Tibial nerve (tissue), 4 donors: ENCODE results near the gene EML6. TPM values are rescaled to one million over a fixed set of nuclear protein-coding genes. Genes with fewer than 3 reads are reported as not detected.

ENCODE experiments used
- DNase-seq, 2 donors: peaks; one replicate each; pipeline ENCODE4 v3.0.0-alpha.2; 2019; ENCODE audit warnings: low spot score in 2 of 2
- H3K27ac ChIP-seq, 4 donors: fragments of 200-600 bp; sonication (generic) in 3 of 4; one replicate each; pipeline ENCODE4 v1.5.1; 2017 to 2019; ENCODE audit warnings: mild to moderate bottlenecking in 1 of 4
- H3K27me3 ChIP-seq, 2 donors: fragments of 200-600 bp; sonication (generic) in 1 of 2; one replicate each; pipeline versions ENCODE4 v1.5.1 to v1.6.0; 2017 to 2019
- H3K36me3 ChIP-seq, 3 donors: fragments of 200-600 bp; sonication (generic); one replicate each; pipeline ENCODE4 v1.5.1; 2018 to 2019
- H3K4me1 ChIP-seq, 4 donors: fragments of 200-600 bp; sonication (generic) in 3 of 4; one replicate each; pipeline ENCODE4 v1.5.1; 2017 to 2019
- H3K4me3 ChIP-seq, 4 donors: fragments of 200-600 bp; sonication (generic) in 3 of 4; one replicate each; pipeline ENCODE4 v1.5.1; 2017 to 2019; ENCODE audit warnings: mild to moderate bottlenecking in 1 of 4, moderate library complexity in 1 of 4
- H3K9me3 ChIP-seq, 4 donors: fragments of 200-600 bp; sonication (generic) in 3 of 4; one replicate each; pipeline ENCODE4 v1.5.1; 2017 to 2019
- EP300 ChIP-seq, 2 donors: sonication (generic); formaldehyde crosslinking; IDR thresholded peaks; one replicate each; pipeline ENCODE4 v1.6.1; 2017; ENCODE audit warnings: antibody characterized with exemption in 2 of 2, mild to moderate bottlenecking in 1 of 2
- POLR2A ChIP-seq, 2 donors: fragments of 450-650 bp; IDR thresholded peaks; one replicate each; pipeline ENCODE4 v1.6.1; 2017; ENCODE audit warnings: antibody characterized with exemption in 2 of 2, mild to moderate bottlenecking in 2 of 2, moderate library complexity in 2 of 2
- WGBS, 2 donors: methylation state at CpG; one replicate each; pipeline ENCODE4 v1.1.5; 2018; 5-methylcytosine and 5-hydroxymethylcytosine counted together
- total RNA-seq, 4 donors: library from RNA; depleted of rRNA; stranded (reverse); fragments of >200 nt; gene quantifications; one replicate each; pipeline ENCODE4 v1.1.0, GENCODE V29; 2016
- TF ChIP-seq, protein P1 (sequence below), 5 experiments: fragments of 200-600 bp in 3 of 5; fragments of 450-650 bp in 2 of 5; sonication (generic) in 3 of 5; IDR thresholded peaks; one replicate each; pipeline ENCODE4 v1.5.1; 2016 to 2019; ENCODE audit warnings: antibody characterized with exemption in 5 of 5, mild to moderate bottlenecking in 3 of 5, moderate library complexity in 2 of 5

EML6 gene
- total RNA-seq, 4 donors from 2014 or later, result 0.60 to 18.0 (median 0.93) TPM

DNA sequence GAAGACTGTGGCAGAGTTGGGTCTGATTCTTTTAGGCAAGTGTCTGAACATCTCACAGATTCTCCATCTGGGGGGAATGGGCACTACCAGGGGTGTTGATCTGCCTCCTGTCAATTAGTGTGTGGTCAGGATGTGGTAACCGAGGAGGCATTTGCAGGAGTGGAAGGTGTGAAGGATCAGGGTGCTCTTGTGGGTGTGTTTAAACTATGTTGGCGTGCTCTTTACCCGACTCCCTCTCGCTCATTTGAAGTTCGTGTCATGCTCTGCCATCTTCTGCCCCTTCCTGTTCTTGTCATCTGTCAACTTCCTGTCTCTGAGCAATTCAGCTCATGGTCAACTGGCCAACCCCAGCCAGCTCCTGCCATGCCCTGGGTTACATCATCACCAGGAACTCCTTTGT is 218.9 kb downstream of the EML6 start:
- 87% methylated on average over 5 of the region's 5 CpGs for WGBS, 2 donors
- TF ChIP-seq, protein P1, sequence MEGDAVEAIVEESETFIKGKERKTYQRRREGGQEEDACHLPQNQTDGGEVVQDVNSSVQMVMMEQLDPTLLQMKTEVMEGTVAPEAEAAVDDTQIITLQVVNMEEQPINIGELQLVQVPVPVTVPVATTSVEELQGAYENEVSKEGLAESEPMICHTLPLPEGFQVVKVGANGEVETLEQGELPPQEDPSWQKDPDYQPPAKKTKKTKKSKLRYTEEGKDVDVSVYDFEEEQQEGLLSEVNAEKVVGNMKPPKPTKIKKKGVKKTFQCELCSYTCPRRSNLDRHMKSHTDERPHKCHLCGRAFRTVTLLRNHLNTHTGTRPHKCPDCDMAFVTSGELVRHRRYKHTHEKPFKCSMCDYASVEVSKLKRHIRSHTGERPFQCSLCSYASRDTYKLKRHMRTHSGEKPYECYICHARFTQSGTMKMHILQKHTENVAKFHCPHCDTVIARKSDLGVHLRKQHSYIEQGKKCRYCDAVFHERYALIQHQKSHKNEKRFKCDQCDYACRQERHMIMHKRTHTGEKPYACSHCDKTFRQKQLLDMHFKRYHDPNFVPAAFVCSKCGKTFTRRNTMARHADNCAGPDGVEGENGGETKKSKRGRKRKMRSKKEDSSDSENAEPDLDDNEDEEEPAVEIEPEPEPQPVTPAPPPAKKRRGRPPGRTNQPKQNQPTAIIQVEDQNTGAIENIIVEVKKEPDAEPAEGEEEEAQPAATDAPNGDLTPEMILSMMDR (IDR thresholded peaks at IDR 0.05), result no peak
- TF ChIP-seq EP300 (IDR thresholded peaks at IDR 0.05) (no peak), POLR2A (IDR thresholded peaks at IDR 0.05) (no peak)
- Histone ChIP-seq H3K27me3 (no peaks in the 10 kb centered on the region), H3K27ac (no peak overlapping the region), H3K36me3 (no peaks in the 10 kb centered on the region), H3K4me1 (peaks cover 3 to 24% (median 11%) of the 10 kb centered on the region in 4 donors), H3K9me3 (peaks cover 0 to 11% (median 0%) of the 10 kb centered on the region in 4 donors), H3K4me3 (no peak overlapping the region)
- DNase-seq, result no peak

DNA sequence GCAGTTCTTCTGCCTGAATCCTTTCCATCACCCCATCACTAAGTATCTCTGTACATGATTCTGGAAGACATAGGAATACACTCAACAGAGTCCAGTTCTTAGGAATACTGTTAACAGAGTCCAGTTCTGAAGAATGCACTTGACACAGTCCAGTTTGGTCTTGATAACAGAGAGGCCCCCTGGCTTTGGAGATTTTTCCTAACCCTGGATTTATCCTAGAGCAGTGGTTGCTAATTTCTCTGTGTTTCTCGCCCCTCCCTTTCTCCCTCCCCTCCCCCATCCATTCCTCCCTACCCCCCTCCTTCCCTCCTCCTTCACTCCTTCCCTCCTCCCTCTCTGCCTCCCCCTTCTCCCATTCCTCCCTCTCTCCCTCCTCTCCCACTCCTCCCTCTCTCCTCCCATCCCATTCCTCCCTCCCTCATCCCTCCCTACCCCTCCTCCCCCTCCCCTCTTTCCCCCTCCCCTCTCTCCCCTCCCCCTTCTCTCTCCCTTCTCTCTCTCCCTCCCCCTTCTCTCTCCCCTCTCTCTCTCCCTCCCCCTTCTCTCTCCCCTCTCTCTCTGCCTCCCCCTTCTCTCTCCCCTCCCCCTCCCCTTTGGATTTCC is 221.4 kb downstream of the EML6 start:
- H3K36me3 ChIP-seq, result no peaks in the 10 kb centered on the region
- H3K4me1 ChIP-seq, result peaks cover 3 to 35% (median 11%) of the 10 kb centered on the region in 4 donors
- no peaks in the 10 kb centered on the region for H3K27me3 ChIP-seq
- H3K9me3 ChIP-seq, result no peaks in the 10 kb centered on the region
- DNase-seq, result no peak
- WGBS, 2 donors, result 85 to 86% methylated on average over 1 of the region's 1 CpG
- peak overlapping the region in 2 of 4 donors; percentile 84 to 87 for H3K27ac ChIP-seq
- no peak overlapping the region for H3K4me3 ChIP-seq
- TF ChIP-seq, protein P1 (IDR thresholded peaks at IDR 0.05), result no peak
- no peak for TF ChIP-seq POLR2A (IDR thresholded peaks at IDR 0.05)
- TF ChIP-seq EP300 (IDR thresholded peaks at IDR 0.05), result no peak

DNA sequence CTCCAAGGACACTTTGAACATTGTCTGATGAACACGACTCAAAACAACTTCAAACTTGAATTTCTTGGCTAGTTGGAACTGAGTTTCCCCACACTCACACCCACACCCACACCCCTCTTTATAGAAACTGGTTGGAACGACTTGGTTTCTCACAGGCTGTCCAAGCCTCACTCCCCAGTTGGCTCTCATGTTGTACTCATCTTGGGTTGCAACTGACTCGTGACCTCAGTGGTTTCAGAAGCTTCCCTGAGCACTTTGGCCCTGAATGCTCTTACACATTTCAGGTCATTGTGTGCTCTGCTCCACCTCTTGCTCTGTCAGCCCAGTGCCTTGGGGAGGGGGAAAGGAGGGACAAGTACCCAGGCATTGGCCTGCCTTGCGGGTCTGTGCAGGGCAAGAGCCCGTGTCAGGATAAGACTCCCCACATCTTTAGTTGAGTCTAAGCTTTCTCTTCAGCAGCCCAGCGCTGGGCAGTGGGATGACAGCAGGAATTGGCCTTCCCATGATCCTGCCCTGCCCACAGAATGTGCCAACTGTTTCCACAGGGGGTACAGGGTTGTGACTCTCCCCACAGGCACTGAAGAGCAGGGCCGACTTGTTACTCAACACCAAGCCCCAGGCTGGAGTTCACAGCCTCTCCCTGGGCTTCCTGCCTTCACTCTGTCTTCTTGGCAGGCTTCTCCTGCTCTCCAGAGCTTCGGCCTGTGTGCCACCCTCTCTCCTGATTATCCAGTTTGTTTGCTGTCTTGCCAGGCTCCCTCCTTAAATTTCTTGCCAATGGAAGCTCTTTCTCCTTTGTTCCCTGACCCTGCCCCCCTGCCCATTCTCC is 222.1 kb downstream of the EML6 start:
- peaks cover 3 to 35% (median 11%) of the 10 kb centered on the region in 4 donors for H3K4me1 ChIP-seq
- WGBS, 2 donors, result 37 to 51% methylated on average over 7 to 8 of the region's 8 CpGs
- DNase-seq, result peak; percentile 47 to 77

DNA sequence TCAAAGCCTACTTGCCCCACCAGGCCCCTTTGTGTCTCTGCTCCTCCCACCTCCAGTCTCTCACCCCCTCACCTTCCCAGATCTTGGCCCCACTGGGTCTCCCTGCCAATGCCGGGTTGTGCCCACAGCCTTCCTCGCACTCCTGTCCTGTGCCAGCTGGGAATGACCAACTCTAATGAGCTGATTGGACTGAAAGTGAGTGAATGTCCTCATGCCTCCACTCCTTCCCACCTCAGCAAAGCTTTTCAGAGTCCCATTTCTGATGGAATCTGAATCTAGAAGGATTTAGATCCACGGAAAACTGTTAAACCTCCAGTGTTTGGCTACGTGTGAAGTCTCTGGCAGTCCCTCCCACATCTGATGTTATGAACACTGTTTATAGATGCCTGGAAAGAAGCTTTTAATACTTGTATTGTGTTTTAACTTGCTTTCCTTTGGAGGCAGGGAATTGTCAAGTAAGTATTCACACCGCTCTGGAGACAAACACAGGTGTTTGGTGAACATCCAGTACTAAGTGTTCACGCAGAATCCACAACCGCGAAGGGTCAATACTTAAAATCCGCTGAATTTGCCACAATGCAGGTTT is 222.9 kb downstream of the EML6 start:
- no peaks in the 10 kb centered on the region for H3K36me3 ChIP-seq
- WGBS, 2 donors, result 65 to 70% methylated on average over 9 of the region's 9 CpGs
- no peak overlapping the region for H3K4me3 ChIP-seq
- TF ChIP-seq, protein P1 (IDR thresholded peaks at IDR 0.05), result no peak
- TF ChIP-seq POLR2A (IDR thresholded peaks at IDR 0.05), result no peak
- TF ChIP-seq EP300 (IDR thresholded peaks at IDR 0.05), result no peak
- DNase-seq, result no peak
- H3K4me1 ChIP-seq, result peaks cover 3 to 35% (median 11%) of the 10 kb centered on the region in 4 donors
- no peaks in the 10 kb centered on the region for H3K27me3 ChIP-seq
- H3K27ac ChIP-seq, result peak overlapping the region; percentile 11 to 87 (median 76)
- no peaks in the 10 kb centered on the region for H3K9me3 ChIP-seq

More for the DNA sequence above, 222.1 kb downstream of the EML6 start:
- Histone ChIP-seq H3K36me3 (no peaks in the 10 kb centered on the region), H3K9me3 (no peaks in the 10 kb centered on the region), H3K27me3 (no peaks in the 10 kb centered on the region), H3K4me3 (no peak overlapping the region), H3K27ac (peak overlapping the region; percentile 11 to 87 (median 76))
- TF ChIP-seq, protein P1 (IDR thresholded peaks at IDR 0.05), result no peak
- peak in 1 of 2 donors; percentile 82 for TF ChIP-seq EP300 (IDR thresholded peaks at IDR 0.05)
- TF ChIP-seq POLR2A (IDR thresholded peaks at IDR 0.05), result peak in 1 of 2 donors; percentile 15
